Measurements from ENCODE around the gene EMILIN1. TPM values are rescaled to one million over a fixed set of nuclear protein-coding genes. Genes with fewer than 3 reads are reported as not detected.

Gene EMILIN1
- polyA plus RNA-seq, 1 donor: 66.7 TPM

GRCh38 chr2:27081984-27082772, 3.8 kb downstream of the EMILIN1 start:
- DNase-seq: no peak

DNA sequence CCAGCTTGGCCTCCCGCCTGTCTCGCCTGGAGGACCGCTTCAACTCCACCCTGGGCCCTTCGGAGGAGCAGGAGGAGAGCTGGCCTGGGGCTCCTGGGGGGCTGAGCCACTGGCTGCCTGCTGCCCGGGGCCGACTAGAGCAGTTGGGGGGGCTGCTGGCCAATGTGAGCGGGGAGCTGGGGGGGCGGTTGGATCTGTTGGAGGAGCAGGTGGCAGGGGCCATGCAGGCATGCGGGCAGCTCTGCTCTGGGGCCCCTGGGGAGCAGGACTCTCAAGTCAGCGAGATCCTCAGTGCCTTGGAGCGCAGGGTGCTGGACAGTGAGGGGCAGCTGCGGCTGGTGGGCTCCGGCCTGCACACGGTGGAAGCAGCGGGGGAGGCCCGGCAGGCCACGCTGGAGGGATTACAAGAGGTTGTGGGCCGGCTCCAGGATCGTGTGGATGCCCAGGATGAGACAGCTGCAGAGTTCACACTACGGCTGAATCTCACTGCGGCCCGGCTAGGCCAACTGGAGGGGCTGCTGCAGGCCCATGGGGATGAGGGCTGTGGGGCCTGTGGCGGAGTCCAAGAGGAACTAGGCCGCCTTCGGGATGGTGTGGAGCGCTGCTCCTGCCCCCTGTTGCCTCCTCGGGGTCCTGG, 4.5 kb downstream of the EMILIN1 start:
- DNase-seq: no peak

DNA sequence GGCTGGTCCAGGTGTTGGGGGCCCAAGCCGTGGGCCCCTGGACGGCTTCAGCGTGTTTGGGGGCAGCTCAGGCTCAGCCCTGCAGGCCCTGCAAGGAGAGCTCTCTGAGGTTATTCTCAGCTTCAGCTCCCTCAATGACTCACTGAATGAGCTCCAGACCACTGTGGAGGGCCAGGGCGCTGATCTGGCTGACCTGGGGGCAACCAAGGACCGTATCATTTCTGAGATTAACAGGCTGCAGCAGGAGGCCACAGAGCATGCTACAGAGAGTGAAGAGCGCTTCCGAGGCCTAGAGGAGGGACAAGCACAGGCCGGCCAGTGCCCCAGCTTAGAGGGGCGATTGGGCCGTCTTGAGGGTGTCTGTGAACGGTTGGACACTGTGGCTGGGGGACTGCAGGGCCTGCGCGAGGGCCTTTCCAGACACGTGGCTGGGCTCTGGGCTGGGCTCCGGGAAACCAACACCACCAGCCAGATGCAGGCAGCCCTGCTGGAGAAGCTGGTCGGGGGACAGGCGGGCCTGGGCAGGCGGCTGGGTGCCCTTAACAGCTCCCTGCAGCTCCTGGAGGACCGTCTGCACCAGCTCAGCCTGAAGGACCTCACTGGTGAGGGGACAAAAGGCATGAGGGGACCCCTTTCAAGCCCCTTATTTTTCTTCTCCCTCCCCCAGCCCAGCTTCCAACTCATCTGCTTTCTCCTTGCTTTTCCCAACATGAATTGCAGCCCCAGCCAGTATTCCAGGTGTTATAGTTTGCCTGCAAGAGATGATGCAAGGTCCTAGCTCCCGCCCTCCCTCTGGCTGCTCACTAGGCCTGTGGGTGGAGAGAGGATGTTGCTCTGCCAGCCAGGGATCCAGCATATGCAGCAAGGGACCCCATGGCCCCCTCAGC, 5.2 kb downstream of the EMILIN1 start:
- no peak for DNase-seq

DNA sequence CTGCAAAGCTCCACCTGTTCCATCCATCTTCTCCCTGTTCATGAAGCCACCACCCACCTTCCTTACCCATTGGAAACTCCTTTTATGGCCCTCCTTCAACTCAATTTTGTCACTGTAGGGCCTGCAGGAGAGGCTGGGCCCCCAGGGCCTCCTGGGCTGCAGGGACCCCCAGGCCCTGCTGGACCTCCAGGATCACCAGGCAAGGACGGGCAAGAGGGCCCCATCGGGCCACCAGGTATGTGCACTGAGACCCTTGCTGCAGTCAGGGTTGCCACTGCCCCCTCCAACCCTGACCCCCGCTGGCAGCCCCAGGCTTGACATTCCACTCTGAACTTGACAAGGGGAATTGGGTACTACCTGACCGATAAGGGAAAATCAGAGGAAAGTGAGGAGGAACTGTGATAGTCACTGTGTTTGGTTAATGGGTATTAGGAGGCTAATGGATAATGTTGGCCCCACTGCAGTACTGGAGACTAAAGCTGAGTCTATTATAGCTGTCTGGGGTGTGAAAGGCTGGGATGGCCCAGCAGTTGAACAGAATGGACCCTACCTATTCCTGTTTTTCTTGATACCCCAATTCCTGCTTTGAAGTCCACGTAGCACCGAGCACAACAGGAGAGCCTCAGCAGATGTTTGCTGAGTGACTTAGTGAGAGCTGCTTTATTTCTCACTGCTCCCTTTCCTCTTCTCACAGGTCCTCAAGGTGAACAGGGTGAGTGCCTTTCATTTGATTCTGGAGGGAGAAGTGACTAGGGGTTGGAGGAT, 6.1 kb downstream of the EMILIN1 start:
- no peak for DNase-seq

DNA sequence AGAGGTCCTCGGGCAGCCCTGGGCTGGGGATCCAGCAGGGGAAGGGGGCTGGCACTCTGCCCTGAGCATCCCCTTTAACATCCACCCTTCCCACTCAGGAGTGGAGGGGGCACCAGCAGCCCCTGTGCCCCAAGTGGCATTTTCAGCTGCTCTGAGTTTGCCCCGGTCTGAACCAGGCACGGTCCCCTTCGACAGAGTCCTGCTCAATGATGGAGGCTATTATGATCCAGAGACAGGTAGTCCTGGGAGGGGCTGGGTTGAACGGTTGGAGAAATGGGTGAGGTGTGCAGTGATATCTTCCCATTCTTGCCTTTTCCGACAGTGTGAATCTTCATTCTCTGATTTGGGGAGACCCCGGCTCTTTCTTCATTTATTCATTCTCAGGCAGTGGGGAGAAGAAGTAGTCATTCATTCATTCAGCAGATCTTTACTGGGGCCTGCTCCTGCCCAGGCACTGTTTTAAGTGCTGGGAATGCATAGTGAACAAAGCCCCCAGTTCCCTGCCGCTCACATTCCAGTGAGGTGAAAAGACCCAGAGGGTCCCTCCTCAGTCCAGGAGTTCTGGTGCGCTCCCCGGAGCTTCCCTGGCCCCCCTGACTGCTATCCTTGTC, 6.8 kb downstream of the EMILIN1 start:
- DNase-seq: no peak

- peak; percentile 58 for DNase-seq
Measured at GRCh38 chr2:27085673-27086089, 7.3 kb downstream of the EMILIN1 start.

DNA sequence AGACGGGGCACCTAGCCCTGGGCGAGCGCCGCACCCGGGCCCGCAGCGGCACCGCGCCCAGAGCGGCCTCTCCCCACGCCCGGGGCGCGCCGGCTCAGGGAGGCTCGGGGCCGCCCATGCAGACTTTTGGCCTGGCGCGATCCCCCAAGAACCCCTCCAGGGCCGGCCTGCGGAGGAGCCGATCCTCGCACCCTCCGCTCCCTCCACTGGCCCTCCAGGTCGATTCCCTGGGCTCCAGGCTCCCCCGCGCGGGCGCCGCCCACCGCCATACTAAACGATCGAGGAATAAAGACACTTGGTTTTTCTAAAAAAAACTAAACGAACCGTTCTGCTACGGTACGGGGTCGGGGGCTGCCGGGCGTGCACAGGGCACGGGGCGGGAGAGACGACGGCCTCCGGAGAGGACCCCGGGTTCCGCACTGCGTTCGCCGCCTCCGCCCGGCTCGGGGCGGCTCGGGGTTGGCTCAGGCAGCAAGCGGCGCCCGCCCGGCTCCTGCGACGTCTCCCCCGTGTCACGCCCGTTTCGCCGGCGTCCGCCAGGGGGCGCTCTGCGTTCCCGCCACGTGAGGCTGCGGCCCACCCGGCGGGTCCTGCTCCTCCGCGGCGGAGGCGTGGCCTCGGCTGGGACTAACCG, 7.8 kb downstream of the EMILIN1 start:
- DNase-seq: peak; percentile 94

GRCh38 chr2:27086724-27087593, 8.5 kb downstream of the EMILIN1 start, which contains the start of gene KHK:
Gene KHK, plus strand, starts transcription at chr2:27086772. Its CDS starts 488 bp downstream, at chr2:27087260.
- DNase-seq: no peak

- DNase-seq: no peak
Measured at GRCh38 chr2:27087823-27088410, 9.5 kb downstream of the EMILIN1 start.

DNA sequence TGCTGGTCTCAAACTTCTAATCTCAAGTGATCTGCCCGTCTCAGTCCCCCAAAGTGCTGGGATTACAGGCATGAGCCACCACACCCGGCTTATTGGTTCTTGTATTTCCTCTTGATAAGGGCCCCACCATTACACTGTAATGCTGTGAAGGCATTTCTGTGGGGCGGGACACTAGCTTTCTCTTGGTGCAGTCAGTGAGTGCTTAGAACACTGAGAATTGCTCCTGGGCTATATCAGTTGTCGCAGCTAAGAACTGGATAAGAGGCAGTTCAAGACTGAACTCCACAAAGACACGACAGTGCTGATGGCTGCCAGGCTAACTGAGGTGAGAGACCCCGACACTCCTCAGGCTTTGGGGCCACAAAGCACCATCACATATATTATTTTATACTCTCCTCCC, 10.2 kb downstream of the EMILIN1 start:
- DNase-seq: no peak

DNA sequence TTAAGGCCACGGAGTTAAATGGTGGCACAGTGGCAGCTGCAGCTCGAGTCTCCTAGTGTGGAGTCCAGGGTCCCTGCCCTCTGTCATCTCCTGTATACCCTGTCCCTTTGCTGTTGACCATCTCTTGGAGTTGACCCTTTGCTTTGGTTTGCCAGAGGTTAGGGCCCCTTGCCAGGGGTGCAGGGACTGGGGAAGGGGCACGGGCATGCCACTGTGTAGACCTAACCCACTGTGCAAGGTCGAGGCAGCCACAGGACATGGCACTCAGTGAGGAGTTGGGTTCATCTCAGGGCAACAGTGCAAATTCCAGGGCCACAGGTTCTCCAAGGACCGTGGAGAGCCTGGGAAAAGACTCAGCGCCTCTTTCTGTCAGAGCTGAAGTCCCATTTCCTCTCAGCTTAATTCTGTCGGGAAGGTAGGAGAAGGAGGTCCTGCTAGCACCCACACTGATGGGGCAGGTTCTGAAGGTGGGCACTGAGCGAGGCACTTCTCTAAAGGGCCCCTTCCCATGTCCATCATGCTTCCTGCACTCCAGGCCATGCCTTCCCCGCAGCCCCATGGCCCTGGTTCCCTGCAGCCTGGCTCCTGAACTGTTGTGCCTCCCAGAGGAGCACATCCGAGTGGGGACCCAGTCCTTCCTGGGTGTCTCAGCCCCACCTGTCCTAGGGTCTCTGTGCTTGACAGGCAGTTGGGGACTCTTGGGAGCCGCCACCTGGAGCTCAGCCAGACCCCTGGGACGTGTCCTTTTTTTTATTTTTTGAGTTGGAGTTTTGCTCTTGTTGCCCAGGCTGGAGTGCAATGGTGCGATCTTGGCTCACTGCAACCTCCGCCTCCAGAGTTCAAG, 10.9 kb downstream of the EMILIN1 start:
- no peak for DNase-seq

- no peak for DNase-seq
Measured at GRCh38 chr2:27091746-27092695, 13.6 kb downstream of the EMILIN1 start.

DNA sequence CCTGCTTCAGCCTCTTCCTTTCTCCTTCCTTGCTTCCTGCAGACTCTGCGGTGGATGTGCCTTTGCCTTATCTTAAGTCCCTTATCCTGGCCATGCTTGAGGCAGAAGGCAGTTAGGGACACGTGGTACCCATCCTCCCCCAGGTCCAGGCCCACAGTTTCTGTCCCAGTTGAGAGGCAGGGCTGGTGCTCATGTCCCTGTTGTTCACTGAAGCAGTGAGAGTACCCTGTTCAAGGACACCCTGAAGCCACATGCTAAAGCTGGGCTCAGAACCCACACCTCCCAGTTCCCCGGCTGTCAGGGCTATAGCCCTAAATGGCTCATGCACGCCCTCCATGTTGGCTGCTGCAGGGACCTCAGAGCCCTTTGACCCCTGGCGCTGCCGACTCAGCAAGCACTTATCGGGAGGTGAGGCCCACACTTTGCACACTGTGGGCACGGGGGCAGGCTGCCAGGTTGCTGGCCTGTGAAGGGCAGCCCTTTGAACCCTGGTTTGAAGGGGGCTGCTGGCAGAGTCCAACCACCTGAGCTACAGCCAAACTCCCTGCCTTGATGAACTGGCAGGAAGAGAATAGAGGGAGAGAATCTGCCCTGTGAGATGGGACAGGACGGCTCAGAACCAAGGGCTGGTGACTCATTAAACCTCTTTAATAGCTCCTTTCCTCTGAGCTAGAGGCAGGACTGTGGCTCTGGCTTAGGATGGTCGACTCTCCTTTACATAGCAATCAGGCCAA, 14.4 kb downstream of the EMILIN1 start:
- DNase-seq: no peak

DNA sequence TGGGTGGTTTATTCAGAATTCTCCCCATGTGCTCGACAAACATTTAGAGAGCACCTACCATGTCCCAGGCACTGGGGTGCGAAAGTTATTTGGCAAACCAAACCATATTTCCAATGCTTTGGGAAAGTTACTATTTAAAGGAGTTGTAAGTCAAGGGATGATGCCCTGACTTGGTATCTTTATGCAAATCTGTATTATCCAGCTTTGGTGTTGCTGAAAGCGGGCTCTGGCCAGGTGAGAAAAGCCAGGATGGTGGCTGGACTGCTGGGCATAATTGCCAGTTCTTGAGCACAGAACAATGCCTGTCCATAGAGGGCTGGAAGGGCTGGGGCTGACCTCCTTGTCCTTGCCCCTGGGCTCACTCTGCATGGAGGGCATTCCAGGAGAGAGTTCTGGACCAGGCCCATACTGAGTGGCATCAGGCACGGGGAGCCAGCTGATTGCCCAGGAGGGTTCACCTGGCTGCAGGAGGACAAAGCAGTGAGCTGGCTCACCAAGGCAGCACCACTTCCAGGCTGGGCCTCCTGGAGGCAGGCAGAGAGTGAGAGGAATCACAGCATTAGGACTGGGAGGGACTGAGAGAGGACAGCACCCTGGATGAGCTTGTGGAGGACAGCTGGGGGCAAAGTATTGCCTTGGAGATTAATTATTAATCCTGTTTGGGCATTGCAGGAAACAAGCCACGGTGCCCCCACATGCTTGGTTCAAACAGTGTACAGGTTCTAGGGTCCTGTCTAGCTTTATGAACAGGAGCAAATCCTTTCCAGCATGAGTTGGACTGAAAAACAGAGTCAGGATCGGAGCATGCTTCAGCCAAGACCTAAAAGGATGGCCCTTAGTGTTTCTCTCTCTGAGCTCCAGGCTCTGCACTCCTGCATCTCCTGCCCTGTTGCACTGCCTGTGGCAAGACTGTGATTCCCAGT, 15.3 kb downstream of the EMILIN1 start:
- DNase-seq: no peak

- no peak for DNase-seq
Measured at GRCh38 chr2:27094353-27094984, 16.1 kb downstream of the EMILIN1 start.

- no peak for DNase-seq
Measured at GRCh38 chr2:27095427-27095744, 17.0 kb downstream of the EMILIN1 start.
